Measurements from ENCODE around the gene CCNK.

Gene CCNK

DNA sequence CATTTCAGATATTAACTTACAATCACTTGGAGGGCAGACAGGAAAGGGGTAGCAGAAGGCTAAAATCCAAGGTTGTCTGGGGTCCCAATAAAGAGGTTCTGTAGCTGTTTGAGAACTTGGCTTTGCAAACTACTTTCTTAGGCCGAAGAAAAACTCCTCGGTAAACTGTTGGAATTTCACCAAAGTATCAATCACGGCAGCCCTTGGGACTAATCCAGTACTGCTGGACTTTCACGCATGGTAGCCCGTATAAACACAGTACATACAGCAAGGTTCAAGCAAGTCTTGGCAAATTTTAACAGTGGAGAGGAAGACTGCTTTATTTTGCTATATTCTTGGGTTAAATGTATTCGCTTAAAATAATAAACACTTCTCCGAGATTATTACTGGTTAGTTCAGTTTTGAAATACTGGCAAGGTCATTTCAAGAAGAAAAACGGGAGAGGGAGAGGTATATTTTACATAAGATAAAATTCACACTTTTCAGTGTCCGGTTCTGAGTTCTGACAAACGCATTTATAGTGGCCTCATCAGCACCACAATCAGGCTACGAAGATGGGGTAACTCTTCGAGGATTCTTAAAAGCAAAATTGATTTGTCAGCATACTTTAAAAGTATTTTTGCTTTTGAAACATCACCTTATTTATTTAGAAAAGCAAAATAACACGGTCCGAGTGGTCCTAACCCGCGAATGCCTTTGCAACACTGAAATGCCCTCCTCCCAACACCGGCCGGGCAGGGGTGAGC, 1.9 kb upstream of the CCNK start:
- H3K4me1 ChIP-seq (ENCODE audit: control insufficient read depth in 1 of 2, insufficient read depth in 2 of 2, low read length in 2 of 2): peaks cover 8 to 53% of the 10 kb centered on the region in 2 donors
- no peaks in the 10 kb centered on the region for H3K9me3 ChIP-seq (ENCODE audit: control insufficient read depth in 1 of 2, low read length in 2 of 2)
- H3K4me3 ChIP-seq (ENCODE audit: low read depth in 1 of 2, low read length in 2 of 2): peak overlapping the region; percentile 72 to 90
- peaks cover 0 to 7% of the 10 kb centered on the region in 2 donors for H3K36me3 ChIP-seq (ENCODE audit: control insufficient read depth in 1 of 2, insufficient read depth in 2 of 2, low read length in 2 of 2)
- peak overlapping the region; percentile 54 for H3K27ac ChIP-seq (ENCODE audit: low read length)
- H3K27me3 ChIP-seq (ENCODE audit: low read depth, low read length): no peaks in the 10 kb centered on the region

DNA sequence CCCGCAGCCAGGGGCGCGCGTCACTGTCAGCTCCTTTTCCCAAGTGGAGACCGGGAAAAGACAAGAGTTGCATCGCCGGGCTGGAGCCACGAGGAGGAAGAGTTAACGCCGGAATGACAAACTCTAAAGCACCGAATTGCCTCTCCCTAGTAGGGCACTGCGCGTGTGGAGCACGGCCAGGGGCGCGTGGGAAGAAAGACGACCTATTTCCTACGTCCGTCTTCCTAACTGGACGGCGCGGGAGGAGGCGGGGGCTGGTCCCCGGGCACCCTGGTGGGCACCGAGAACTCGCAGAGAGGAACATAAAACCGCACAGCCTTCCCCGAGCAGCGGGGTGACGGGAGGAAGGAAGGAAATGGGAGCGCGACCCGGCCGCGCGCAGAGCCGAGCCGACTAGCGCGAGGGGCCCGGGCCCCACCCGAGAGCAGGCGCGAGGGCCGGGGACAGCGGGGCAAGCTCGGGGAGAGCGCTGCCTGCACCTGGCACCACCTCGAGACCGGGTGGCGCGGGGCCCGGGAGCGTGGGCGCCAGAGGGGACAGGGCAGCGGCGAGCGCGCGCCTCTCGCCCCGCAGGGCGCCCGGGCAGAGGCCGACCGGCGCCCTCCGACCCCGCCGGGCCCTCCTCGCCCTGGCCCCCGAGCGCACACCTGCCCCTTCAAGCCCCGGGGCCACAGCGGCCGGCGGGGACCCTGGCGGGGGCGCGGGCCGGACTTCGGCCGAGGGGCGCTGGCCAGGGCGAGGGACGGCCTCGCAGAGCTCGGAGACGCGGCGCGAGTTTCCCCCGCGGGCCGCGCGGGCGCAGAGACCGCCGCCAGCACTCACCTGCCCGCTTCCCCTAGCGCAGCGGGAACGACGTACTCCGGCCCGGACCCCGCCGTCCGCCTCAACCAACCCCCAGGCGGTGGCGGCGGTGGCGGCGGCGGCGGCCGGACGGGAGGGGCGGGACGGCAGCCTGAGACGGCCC, 1.0 kb upstream of the CCNK start, which contains the start of gene SETD3:
Gene SETD3, minus strand, starts transcription at position 954 of the 964 bp plus-strand sequence. CDS start 15,054 bp downstream, outside the sequence.
- H3K27me3 ChIP-seq (ENCODE audit: low read depth, low read length): no peaks in the 10 kb centered on the region
- H3K9me3 ChIP-seq (ENCODE audit: control insufficient read depth in 1 of 2, low read length in 2 of 2): no peaks in the 10 kb centered on the region
- peaks cover 0 to 7% of the 10 kb centered on the region in 2 donors for H3K36me3 ChIP-seq (ENCODE audit: control insufficient read depth in 1 of 2, insufficient read depth in 2 of 2, low read length in 2 of 2)
- peak within 1 kb of the TSS; percentile 91 to 96 for H3K4me3 ChIP-seq (ENCODE audit: low read depth in 1 of 2, low read length in 2 of 2)
- H3K4me1 ChIP-seq (ENCODE audit: control insufficient read depth in 1 of 2, insufficient read depth in 2 of 2, low read length in 2 of 2): peaks cover 8 to 51% of the 10 kb centered on the region in 2 donors
- peak within 1 kb of the TSS; percentile 96 for H3K27ac ChIP-seq (ENCODE audit: low read length)

DNA sequence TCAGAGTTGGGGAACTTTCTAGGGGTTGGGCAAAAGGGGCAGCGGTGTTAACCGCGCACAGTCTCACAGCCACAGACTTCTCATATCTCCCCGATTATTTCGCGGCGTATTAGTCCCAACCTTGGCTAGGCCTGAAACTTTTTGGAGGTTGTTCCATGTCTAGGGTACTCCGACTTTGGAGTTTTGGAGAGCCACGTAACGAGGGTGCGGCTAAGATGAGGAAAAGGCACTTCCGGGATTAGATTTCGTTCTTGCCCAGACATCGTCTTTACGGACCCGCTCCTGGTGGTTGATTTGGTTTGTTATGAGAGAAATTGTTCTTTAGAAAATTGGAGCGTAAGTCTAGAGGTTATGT, 513 bp downstream of the CCNK start:
- Histone ChIP-seq H3K9me3 (ENCODE audit: control insufficient read depth in 1 of 2, low read length in 2 of 2) (no peaks in the 10 kb centered on the region), H3K4me1 (ENCODE audit: control insufficient read depth in 1 of 2, insufficient read depth in 2 of 2, low read length in 2 of 2) (peaks cover 8 to 51% of the 10 kb centered on the region in 2 donors), H3K36me3 (ENCODE audit: control insufficient read depth in 1 of 2, insufficient read depth in 2 of 2, low read length in 2 of 2) (peaks cover 0 to 7% of the 10 kb centered on the region in 2 donors), H3K27me3 (ENCODE audit: low read depth, low read length) (no peaks in the 10 kb centered on the region), H3K4me3 (ENCODE audit: low read depth in 1 of 2, low read length in 2 of 2) (peak overlapping the region; percentile 91 to 96), H3K27ac (ENCODE audit: low read length) (peak overlapping the region; percentile 96)

DNA sequence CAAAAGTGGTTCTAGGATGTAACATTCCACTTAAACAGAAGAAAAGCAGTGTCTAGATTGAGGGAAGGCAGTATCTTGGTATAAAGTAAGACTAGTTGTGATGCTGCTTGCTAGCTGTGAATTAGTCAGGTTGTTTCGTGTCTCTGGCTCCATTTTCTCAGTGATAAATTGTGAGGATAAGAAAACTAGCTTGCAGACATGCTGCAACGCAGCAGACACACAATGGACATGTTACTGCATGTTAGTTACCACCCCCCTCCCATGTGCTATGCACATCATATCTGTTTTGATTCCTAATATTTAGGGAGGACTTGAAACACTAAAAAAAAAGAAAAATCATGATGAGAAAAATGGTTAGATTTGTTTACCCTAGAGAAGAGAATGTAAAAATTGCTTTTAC, 2.9 kb downstream of the CCNK start:
- Histone ChIP-seq H3K27me3 (ENCODE audit: low read depth, low read length) (no peaks in the 10 kb centered on the region), H3K36me3 (ENCODE audit: control insufficient read depth in 1 of 2, insufficient read depth in 2 of 2, low read length in 2 of 2) (peaks cover 0 to 7% of the 10 kb centered on the region in 2 donors), H3K4me3 (ENCODE audit: low read depth in 1 of 2, low read length in 2 of 2) (no peak overlapping the region), H3K4me1 (ENCODE audit: control insufficient read depth in 1 of 2, insufficient read depth in 2 of 2, low read length in 2 of 2) (peaks cover 5 to 40% of the 10 kb centered on the region in 2 donors), H3K9me3 (ENCODE audit: control insufficient read depth in 1 of 2, low read length in 2 of 2) (no peaks in the 10 kb centered on the region), H3K27ac (ENCODE audit: low read length) (no peak overlapping the region)

DNA sequence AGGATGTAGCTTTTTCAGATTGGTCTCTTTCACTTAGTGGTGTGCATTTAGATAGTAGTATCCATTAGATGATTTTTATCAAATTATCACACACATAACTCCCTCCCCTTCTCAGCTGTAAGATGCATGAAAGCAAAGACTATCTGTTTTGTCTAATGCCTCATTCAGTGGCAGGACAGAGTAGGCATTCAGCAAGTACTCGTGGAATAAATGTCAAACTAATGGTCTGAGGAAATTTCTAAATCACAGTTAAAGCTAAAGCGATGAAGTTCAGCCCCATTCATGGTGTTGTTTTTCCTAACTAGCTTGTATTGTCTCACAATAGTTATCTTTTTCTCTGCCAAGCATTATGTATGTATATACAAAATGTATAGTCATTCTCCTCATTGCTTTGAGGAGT, 16.1 kb downstream of the CCNK start:
- Histone ChIP-seq H3K27me3 (ENCODE audit: low read depth, low read length) (no peaks in the 10 kb centered on the region), H3K4me3 (ENCODE audit: low read depth in 1 of 2, low read length in 2 of 2) (no peak overlapping the region), H3K36me3 (ENCODE audit: control insufficient read depth in 1 of 2, insufficient read depth in 2 of 2, low read length in 2 of 2) (peaks cover 63 to 78% of the 10 kb centered on the region in 2 donors), H3K4me1 (ENCODE audit: control insufficient read depth in 1 of 2, insufficient read depth in 2 of 2, low read length in 2 of 2) (no peaks in the 10 kb centered on the region), H3K9me3 (ENCODE audit: control insufficient read depth in 1 of 2, low read length in 2 of 2) (no peaks in the 10 kb centered on the region), H3K27ac (ENCODE audit: low read length) (no peak overlapping the region)

DNA sequence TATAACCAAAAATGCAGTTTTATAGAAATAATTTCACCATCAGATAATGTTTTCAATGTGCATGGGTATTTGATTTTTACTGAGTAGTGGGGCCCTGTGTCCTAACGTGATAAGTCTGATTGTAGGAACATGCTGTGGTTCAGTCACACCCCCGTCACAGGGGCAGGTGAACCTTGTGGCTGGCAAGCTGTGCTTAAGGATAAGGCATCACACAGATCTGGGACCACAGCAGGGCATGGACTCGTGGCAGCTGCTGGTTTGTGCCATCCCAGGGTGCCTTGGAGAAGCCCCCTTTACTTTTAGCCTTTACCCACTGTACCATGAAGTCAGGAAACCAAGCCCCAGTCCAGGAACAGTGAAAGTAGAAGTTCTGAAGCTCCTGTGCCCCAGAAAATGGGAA, 16.7 kb downstream of the CCNK start:
- no peaks in the 10 kb centered on the region for H3K4me1 ChIP-seq (ENCODE audit: control insufficient read depth in 1 of 2, insufficient read depth in 2 of 2, low read length in 2 of 2)
- H3K27ac ChIP-seq (ENCODE audit: low read length): no peak overlapping the region
- H3K36me3 ChIP-seq (ENCODE audit: control insufficient read depth in 1 of 2, insufficient read depth in 2 of 2, low read length in 2 of 2): peaks cover 63 to 78% of the 10 kb centered on the region in 2 donors

DNA sequence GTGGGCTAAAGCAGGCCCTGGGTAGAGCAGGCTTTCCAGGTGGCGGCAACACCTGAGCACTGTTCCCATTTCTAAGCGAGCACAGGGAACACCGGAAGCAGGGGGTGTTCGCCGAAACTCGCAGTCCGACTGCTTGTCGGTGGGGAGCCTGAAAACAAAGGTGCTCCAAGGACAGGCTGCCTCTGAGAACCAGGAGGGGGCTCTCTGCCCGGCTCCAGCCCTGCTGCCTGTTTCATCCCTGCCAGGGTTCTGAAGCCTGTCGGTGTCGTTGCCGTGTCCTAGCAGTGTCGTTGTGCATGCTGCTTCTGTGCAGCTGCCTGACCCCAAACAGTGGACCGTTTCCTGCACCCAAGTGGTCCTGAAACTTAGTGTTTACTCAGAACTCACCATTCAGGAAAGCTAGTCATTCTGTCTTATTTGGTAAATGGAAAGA, 21.8 kb downstream of the CCNK start:
- Histone ChIP-seq H3K4me1 (ENCODE audit: control insufficient read depth in 1 of 2, insufficient read depth in 2 of 2, low read length in 2 of 2) (no peaks in the 10 kb centered on the region), H3K9me3 (ENCODE audit: control insufficient read depth in 1 of 2, low read length in 2 of 2) (no peaks in the 10 kb centered on the region), H3K27me3 (ENCODE audit: low read depth, low read length) (no peaks in the 10 kb centered on the region), H3K36me3 (ENCODE audit: control insufficient read depth in 1 of 2, insufficient read depth in 2 of 2, low read length in 2 of 2) (peaks cover 70 to 87% of the 10 kb centered on the region in 2 donors), H3K4me3 (ENCODE audit: low read depth in 1 of 2, low read length in 2 of 2) (no peak overlapping the region), H3K27ac (ENCODE audit: low read length) (no peak overlapping the region)

More for the DNA sequence above, 16.7 kb downstream of the CCNK start:
- Histone ChIP-seq H3K27me3 (ENCODE audit: low read depth, low read length) (no peaks in the 10 kb centered on the region), H3K4me3 (ENCODE audit: low read depth in 1 of 2, low read length in 2 of 2) (no peak overlapping the region), H3K9me3 (ENCODE audit: control insufficient read depth in 1 of 2, low read length in 2 of 2) (no peaks in the 10 kb centered on the region)

DNA sequence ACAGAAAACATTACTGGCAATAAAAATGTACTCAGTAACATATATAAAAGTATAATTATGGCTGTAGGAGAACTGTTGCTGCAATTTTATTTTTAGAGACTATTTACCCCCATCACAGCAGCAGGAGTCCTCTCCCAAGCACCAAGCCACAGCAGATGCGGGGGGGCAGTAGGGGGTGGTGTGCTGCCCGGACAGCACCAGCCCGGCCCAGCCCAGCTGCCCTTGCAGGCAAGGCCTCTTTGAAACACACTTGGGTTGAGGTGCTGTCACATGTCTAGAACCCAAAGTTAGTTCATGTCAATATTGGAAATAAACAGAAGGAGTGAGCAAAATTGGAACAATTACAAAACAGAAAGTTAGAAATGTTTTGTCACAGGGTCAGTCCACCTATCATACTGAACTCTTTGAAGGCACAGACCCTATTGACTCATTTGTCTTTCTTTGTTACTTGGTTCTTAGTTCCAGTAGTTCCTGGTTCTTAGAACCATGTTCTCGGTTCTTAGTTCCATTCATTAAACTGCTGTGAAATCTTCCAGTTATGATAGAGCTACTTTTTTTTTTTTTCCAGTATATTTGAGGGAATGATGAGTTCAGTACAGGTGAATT, 22.7 kb downstream of the CCNK start:
- Histone ChIP-seq H3K9me3 (ENCODE audit: control insufficient read depth in 1 of 2, low read length in 2 of 2) (no peaks in the 10 kb centered on the region), H3K27ac (ENCODE audit: low read length) (no peak overlapping the region), H3K4me3 (ENCODE audit: low read depth in 1 of 2, low read length in 2 of 2) (no peak overlapping the region), H3K36me3 (ENCODE audit: control insufficient read depth in 1 of 2, insufficient read depth in 2 of 2, low read length in 2 of 2) (peaks cover 79 to 87% of the 10 kb centered on the region in 2 donors), H3K4me1 (ENCODE audit: control insufficient read depth in 1 of 2, insufficient read depth in 2 of 2, low read length in 2 of 2) (no peaks in the 10 kb centered on the region), H3K27me3 (ENCODE audit: low read depth, low read length) (no peaks in the 10 kb centered on the region)

DNA sequence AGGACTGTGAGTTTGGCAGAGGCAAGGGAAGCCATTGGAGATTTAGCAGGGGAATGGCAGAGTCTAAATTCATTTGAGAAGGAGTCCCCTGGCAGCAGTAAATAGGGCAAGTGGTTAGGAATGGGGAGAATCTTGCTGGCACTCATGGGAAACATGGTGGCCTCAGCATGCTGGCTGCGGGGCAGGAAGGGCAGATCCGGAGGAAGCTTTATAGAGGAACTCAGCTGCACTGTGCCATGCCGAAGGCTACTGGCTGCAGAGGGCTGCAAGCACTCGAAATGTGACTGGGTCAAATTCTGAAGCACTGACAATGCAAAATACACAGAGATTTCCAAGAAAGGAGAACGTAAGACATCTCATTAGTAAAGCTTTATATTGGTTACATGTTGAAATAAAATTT, 23.9 kb downstream of the CCNK start:
- Histone ChIP-seq H3K4me1 (ENCODE audit: control insufficient read depth in 1 of 2, insufficient read depth in 2 of 2, low read length in 2 of 2) (no peaks in the 10 kb centered on the region), H3K36me3 (ENCODE audit: control insufficient read depth in 1 of 2, insufficient read depth in 2 of 2, low read length in 2 of 2) (peaks cover 87 to 88% of the 10 kb centered on the region in 2 donors), H3K9me3 (ENCODE audit: control insufficient read depth in 1 of 2, low read length in 2 of 2) (no peaks in the 10 kb centered on the region), H3K27me3 (ENCODE audit: low read depth, low read length) (no peaks in the 10 kb centered on the region), H3K4me3 (ENCODE audit: low read depth in 1 of 2, low read length in 2 of 2) (no peak overlapping the region), H3K27ac (ENCODE audit: low read length) (no peak overlapping the region)

DNA sequence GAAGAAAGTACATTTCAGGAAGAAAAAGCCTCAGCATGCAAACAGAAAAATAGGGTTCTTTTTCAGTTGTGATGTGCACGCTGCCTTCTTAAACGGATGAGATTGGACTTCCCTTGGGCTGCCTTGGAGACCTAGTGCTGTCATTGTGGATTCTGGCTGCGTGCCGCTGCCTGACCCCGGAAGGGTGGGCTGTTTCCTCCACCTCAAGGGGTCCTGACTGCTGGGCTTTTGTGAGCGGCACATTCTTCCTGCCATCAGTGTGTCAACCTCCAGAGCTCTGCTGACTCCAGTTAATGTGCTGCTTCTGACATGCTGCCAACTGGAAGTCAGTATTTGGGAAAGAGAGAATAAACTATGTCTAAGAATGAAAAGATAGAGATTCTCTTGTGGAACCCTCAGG, 25.1 kb downstream of the CCNK start:
- Histone ChIP-seq H3K4me1 (ENCODE audit: control insufficient read depth in 1 of 2, insufficient read depth in 2 of 2, low read length in 2 of 2) (peaks cover 4 to 8% of the 10 kb centered on the region in 2 donors), H3K27ac (ENCODE audit: low read length) (no peak overlapping the region), H3K27me3 (ENCODE audit: low read depth, low read length) (no peaks in the 10 kb centered on the region), H3K4me3 (ENCODE audit: low read depth in 1 of 2, low read length in 2 of 2) (no peak overlapping the region), H3K36me3 (ENCODE audit: control insufficient read depth in 1 of 2, insufficient read depth in 2 of 2, low read length in 2 of 2) (peaks cover 78 to 79% of the 10 kb centered on the region in 2 donors), H3K9me3 (ENCODE audit: control insufficient read depth in 1 of 2, low read length in 2 of 2) (no peaks in the 10 kb centered on the region)
